HG03066 (cell line): ENCODE measurements around the gene AQP12B.
"Not testable (repeated sequence)": the region's sequence is repeated elsewhere in the genome, so short reads cannot be mapped to it uniquely, and the experiment has no call there.

Experiments used
- ATAC-seq: cut with Tn5 transposase; IDR thresholded peaks from one replicate; pipeline ENCODE4 v1.9.1; 2021; ENCODE audit warnings: low read depth; ENCODE audit not compliant: unreplicated experiment

The AQP12B gene, protein sequence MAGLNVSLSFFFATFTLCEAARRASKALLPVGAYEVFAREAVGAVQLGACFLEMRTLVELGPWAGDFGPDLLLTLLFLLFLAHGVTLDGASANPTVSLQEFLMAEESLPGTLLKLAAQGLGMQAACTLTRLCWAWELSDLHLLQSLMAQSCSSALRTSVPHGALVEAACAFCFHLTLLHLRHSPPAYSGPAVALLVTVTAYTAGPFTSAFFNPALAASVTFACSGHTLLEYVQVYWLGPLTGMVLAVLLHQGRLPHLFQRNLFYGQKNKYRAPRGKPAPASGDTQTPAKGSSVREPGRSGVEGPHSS

DNA sequence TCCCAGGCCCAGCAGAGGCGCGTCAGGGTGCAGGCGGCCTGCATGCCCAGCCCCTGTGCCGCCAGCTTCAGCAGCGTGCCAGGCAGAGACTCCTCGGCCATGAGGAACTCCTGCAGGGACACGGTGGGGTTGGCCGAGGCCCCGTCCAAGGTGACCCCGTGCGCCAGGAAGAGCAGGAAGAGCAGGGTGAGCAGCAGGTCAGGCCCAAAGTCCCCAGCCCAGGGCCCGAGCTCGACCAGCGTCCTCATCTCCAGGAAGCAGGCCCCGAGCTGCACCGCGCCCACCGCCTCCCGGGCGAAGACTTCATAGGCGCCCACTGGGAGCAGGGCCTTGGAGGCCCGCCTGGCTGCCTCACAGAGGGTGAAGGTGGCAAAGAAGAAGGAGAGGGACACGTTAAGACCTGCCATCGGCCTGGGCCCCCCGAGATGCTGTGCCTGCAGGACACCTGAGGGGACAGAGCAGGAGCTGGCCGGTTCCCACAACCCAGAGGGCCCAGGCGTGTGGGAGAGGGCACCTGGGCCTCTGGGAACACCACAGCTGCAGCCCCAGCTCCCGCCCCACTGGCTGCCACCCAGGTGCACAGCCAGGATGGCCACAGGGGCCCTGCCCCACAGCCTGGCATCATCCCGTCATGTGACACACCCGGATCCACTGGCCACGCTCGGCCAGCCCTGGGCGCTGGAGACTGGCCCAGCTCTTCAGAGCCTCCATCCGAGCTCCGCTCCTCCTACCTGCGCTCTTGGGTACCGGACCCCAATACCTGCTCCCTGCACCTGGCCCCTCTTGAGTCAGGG, at the start of gene AQP12B:
Gene AQP12B (minus strand): TSS at position 455 of the 794 bp plus-strand sequence. CDS start 48 bp downstream, at position 407.
- not testable (repeated sequence) for ATAC-seq

DNA sequence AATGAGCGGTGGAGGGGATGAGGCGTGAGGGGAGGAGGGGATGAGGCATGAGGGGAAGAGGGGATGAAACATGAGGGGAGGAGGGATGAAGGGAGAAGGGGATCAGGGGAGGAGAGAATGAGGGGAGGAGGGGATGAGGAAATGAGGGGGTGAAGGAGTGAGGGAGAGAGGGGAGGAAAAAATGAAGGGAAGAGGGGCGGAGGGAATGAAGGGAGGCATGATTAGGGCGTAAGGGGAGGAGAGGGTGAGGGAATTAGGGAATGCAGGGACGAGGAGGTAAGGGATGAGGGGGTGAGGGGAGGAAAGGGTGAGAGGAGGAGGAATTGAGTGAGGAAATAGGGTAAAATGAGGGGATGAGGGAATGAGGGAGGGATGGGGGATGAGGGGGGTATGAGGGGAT, 49.5 kb upstream of the AQP12B start:
- no peak for ATAC-seq

DNA sequence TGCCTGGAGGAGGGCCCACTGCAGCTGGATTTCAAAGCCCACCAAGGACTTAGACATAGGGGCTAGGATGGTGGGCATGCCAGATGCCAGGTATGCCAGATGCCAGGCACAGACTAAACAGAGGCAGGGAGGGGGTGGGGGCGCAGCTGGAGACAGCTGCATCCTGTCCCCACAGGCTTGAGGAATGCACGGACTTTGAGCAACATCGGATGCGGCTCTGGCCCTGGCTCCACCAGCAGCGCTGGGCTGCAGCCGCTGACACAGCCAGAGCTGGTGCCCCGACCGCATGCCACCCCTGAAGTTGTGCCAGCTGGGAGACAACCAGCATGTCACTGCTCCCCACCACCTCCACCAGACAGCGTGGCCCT, 48.5 kb upstream of the AQP12B start:
- no peak for ATAC-seq

DNA sequence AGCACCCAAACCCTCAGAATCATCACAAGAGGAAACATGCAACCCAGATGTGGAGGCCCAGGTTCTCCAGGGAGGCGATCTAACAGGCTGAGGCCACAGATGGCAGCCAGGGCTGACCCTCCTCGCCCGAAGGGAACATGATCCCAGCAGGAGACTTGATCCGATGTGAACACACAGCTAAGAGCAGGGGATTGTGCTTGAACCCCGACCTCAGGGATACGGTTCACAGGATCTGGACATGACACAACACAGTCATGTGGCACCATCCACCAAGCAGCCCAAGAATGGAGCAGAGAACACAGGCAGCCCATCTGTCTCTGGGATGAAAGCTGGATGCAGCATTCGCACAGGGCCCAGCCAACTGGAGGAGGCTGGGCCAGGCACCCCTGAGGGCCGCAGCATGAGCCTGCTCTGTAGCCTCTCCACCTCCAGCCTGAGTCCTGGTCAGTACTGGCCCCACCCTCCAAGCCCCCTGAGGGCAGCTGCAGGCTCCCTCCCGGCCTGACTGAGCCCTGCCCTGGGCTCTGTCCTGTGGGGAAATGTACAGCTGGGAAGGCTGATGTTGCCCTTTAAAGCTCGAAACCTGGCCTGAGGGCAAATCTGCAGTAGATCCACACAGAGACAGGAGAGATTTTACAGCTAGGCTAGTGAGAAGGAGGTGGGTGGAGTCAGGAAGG, 48.0 kb upstream of the AQP12B start:
- no peak for ATAC-seq

DNA sequence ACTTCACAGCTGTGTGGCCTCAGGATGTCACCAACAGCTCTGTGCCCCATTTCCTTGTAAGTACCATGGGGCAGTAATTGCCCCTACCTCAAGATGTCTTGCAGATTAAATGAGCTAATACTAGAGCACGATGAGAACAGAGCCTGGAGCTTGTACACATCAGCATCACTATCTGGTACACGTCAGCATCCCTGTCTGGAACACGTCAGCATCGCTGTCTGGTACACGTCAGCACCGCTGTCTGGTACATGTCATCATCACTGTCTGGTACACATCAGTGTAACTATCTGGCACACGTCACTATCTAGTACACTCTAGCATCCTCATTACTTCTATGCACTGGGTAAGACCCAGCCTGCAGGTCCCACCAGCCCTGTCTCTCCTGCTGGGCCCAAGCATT, 46.1 kb upstream of the AQP12B start:
- ATAC-seq, result no peak

DNA sequence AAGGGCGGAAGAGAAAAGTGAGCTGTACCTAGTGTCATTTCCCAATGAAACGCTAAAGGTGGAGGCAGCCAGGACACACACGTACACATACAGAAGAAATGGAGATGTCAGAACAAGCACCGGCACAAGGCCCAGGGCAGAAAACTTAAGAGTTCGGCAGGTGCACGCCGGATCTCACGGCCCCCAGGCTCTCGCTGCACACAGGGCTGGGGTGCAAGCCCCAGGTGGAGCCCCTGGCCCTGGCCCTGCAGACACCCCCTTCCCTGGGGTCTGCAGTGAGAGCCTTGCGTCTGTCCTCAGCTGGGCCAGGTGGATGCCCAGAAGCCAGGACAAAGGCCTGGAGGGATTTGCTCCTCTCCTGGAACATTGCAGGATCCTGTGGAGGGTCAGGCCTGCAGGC, 45.7 kb upstream of the AQP12B start:
- ATAC-seq, result no peak

DNA sequence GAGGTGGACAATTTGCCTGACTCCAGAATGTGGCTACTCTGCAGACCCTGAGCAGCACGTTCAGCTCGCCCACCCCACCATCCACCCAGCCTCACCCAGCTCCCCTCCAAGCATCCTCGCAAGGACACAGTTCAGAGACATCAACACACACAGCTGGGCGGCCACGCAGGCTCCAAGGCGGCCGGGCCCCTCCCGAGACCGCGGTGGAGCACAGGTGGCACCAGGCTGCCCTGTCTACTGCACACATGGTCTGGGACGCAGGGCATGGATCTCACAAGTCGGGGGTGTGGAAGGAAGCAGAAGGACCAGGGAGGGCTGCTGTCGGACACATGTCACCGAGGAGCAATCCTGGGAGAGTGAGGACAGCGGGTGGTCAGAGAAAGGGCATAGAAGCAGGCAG, 45.2 kb upstream of the AQP12B start:
- no peak for ATAC-seq

DNA sequence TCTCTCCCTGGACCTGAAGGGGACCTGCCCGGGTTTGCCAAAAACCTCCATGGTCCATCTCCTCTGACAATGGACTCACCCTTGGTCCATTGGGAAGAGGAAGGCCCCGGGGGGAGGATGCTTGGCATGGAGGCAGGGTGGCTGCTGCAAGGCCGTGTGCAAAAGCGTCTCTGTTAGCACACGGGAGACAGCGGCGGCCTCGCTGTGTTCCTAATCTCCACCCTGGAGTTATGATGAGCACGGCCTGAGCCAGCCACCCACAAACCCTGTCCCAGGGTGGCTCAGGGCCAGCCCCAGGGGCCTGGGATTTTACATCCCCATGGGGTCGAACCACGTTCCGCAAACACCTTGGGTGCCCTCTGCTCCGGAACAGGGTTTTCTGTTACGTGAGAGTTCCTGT, 44.8 kb upstream of the AQP12B start:
- no peak for ATAC-seq

DNA sequence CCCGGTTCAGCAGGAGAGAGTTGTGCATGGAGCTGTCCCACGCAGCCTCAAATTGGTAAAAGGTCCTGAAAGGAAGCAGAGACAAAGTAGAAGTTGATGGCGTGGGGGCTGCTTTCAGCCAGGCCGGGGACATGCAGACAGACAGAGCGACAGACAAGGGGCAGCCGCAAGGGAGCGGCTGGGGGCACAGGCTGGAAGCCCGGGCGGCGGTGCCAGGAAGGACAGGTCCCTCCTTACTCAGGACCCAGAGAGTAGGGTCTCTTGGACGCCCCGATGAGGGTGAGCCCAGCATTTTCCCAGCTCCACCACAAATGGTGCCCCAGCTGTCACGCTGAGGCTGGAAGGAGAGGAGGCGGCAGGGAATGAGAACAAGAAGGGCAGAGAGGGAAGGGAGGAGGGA, 44.2 kb upstream of the AQP12B start:
- no peak for ATAC-seq

DNA sequence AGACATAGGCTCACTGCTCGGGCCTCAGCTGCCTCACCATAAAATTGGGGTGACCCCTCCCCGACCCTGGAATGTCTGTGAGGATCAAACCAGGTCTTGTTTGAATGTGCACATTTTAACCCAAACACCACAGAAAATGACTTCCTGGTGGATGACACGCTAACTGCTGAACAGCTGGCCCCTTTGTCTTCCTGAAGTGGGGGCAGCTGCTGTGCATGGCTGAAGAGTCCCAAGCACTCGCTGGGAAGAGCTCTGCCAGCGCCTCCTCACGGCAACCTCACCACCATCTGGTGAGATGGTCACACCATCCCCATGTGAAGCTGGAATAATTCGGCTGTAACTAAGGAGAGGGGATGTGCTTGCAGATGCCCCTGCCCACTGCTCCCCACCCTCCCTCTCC, 43.0 kb upstream of the AQP12B start:
- no peak for ATAC-seq

DNA sequence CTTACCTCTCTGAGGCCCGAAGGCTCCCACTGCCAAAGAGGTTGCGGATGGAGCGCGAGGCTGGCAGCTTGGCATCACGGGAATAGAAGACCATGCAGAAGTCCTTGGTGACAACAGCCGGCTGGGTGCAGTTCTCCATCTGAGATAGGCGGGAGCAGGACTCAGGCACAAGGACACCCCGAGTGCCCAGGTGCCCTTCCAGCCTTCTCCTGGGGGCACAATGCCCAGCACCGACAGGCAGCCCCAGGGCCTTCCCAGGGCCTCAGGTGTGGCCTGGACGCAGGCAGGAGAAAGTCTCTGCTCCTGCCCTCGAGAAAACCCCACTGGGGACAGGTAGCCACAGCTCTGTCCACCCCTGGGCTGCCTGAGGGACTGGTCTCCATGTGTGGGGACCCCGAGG, 42.6 kb upstream of the AQP12B start:
- no peak for ATAC-seq

DNA sequence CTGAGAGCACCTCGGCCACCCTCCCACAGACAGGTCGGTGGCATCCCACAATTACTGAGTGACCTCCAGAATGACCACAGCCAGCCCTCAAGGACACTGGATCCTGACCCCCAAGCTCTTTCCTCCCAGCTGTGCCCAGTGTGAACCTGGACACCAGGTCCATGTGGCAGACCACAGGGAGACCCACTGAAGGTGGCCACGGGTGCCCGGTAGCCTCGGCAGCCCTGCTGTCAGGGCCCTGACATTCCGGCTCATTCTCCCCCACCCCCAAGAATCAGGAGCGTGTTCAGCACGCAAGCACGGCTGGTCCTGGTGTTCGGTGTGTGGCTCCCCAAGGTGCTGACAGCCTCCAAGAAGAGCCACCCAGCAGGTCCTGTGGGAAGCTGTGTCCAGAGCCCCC, 41.7 kb upstream of the AQP12B start:
- no peak for ATAC-seq

DNA sequence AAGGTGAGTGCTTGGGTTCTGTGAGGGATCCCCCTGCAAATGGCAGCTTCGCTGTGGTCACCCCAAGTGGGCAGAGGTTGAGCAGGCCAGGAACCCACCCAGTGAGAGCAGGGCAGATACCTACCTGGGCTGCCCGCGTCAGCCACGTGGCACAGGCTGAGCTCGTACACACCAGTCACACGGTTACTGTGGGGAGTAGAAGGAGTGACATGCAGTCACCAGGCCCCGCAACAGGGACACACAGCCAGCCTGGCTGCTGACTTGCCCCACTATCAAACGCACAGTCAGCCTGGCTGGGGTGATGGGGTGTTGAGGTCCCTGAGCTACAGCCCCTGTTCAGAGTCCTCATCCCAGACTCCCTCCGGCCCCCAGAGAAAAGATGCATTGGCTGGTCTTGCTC, 41.2 kb upstream of the AQP12B start:
- no peak for ATAC-seq

DNA sequence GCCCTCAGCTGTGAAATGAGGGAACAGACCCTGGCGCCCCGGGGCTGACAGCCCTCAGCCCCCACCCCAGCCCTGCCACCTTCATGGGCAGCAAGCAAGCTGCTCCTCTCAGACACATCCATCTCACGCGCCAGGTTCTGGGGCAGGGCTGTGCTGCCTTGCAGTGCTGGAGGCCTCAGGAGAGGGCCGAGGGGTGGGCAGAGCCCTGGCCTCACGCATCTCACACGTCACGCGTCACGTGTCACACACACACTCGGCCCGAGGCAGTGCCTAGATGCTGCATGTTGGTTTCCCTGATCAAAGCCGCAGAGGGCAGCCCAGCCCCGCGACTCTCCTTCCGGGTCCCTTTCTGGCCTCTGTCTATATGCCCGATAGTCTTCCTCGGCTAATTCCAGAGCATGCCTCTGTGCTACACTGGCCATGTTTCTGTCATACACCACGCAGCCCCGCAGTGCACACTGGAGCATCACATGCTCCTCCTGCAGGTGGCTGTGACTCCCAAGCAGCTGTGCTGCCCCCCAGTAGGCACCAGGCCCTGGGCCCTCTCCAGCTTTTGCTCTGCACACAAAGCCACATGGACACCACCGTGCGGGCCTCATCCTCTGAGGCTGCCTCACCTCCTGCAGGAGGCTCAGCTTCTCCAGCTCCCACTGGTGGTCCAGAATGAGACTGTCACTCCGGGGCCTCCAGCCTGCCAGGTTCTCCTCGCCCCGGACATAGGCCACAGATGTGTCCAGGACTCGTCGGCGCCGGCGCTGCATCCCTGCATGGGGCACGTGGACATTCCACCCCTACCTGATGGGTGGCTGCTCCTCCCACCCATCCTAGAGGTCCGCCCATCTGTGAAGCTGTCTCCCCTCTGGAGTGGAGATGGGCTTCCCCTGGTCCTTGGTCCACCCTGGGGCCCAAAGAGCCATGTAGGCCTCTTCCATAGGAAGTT, 40.4 kb upstream of the AQP12B start:
- no peak for ATAC-seq

DNA sequence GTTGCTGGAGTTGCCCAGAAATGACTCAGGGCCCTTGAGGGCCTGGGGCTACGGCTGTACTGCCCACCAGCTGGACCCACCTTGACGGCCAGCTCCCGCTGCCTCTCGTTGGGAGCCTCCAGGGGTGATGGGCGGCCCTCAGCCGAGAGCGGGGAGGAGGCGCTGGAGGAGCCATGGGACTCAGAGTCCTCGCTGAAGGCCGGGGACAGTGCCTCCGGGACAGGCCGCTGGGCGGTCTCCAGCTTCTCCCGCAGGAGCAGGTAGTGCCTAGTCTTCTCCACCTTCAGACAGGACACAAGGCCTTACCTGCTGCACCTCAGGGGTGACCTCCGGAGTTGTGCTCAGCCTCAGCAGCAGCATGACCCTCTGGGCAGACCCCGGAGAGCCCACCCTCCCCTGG, 39.7 kb upstream of the AQP12B start:
- ATAC-seq, result no peak

DNA sequence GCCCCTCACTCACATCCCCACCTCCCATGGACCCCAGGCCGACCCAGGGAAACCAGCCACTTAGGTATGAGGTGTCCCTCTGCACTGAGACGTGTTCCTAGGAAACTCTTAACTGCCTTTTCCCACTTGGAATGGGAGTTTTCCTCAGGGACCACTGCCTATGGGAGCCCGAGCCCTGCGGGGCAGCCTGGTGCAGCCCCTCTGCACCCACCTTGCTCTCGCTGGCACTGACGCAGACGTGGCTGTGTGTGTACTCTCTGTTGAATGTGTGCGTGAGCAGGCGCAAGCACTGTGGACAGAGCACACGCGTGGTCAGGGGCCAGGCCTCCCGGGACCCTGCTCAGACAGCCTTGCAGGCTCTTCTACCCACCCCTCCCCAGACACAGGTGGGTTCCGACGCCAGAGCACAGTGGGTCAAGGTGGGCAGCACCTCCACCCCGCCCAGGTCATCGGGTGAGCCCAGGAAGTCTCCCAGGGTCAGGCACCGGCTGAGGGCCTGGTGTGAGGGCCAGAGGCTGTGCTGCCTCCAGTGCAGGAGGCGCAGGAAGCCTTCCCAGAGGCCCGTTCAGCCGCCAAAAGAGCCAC, 39.0 kb upstream of the AQP12B start:
- ATAC-seq, result no peak

DNA sequence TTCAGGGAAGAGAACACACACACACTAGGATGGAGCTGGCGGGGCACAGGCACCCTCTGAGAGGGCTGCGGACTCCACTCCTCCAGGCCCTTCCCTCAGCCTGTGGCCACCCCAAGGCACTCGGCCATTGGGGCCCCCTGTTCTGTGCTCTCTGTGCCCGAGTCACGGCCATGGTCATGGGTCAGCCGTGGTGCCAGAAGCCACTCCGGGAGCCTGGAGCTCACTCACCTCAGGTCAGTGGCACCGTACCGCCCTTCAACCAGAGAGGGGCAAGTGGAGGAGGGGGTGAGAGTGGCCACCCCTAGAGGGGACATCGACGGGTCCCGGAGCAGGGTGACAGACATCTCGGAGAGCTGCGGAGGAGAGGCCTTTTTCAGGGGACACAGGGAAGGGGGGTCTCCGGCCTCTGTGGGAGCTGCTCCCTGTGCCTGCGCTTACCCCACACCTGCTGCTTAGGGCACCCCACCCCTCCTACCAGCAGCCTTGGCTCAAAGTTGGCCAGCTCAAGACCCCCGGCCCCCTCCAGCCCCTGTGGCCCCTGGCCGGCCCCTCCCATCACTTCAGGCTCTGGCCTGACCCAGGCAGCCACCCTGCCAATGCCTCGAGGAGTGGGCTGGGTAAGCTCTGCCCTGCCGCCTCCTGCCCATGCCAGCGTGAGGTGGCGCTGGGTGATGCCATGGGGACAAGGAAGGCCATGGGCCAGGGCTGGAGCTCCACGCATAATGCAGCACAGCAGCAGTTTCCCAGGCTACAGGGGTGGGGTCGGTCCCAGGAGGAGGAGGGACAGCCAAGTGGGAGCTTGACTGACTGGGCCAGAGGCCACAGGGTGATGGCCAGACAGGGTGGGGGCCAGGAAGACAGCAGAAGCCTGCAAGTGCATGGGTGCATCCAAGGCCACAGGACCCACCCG, 38.3 kb upstream of the AQP12B start:
- ATAC-seq, result no peak

DNA sequence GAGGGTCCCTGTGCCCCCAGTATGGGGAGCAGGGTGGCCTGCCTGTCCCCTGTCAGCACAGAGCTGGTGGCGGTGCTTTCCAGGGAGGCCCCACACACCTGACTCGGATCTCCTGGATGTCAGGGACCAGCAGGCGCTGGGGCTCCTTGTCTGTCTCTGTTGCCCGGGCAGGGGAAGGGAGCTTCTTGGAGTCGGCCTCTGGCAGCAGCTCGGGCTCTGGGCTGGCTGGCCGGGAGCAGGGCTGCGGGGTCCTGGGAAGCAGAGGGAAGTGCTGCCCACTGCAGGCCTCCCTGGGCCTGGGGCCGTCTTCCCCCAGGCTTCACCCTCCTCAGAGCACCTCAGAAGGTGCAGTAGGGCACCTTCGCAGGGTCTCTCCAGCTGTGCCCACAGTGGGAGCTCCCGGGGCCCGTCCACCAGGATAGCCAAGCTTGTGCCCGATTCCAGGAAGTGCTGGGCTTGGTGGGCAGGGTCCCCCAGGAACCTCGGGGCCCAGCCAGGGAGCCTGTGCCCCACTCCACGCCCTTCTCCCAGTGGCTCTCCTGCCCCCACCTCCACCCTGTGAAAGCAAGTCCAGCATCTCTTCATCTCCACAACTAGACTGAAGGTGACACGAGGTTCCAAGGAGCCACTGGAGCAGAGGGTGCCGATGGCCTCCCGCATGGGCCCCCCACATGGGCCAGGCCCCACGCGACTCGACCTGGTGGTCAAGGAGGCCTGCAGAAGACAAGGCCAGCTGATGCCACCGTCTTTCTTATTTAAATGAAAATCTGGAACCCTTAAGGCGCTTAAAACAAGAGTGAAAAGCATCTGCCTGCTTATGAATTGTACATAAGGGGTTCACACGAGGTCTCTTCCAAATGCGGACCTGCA, 37.2 kb upstream of the AQP12B start:
- no peak for ATAC-seq
